GM12801 (cell line): ENCODE results near the gene CDH12.

Experiments
- TF ChIP-seq, protein P1 (sequence below): IDR thresholded peaks from one replicate; pipeline ENCODE4 v1.5.1; 2011; ENCODE audit warnings: control low read depth; ENCODE audit not compliant: insufficient read length; ENCODE audit errors: extremely low read depth

CDH12 gene

DNA sequence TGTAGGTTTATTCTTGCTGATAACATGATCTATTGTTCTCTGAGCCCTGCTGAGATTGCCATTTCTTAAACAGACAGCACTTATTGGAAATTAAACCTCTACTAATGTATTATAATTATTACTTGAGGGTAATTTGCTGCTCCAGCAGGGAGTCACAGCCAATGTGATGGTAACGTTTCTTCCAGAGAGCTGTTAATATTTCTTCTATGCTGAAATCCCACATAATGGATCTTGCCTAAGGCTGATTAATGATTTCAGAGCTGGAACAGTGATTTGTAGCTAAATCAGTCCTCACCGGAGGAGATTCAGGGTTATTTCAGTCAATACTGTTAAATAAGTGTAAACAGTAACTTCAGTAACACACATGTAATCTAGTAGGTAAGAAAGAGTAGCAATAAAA lies 170.1 kb downstream of the CDH12 start:
- TF ChIP-seq, protein P1, sequence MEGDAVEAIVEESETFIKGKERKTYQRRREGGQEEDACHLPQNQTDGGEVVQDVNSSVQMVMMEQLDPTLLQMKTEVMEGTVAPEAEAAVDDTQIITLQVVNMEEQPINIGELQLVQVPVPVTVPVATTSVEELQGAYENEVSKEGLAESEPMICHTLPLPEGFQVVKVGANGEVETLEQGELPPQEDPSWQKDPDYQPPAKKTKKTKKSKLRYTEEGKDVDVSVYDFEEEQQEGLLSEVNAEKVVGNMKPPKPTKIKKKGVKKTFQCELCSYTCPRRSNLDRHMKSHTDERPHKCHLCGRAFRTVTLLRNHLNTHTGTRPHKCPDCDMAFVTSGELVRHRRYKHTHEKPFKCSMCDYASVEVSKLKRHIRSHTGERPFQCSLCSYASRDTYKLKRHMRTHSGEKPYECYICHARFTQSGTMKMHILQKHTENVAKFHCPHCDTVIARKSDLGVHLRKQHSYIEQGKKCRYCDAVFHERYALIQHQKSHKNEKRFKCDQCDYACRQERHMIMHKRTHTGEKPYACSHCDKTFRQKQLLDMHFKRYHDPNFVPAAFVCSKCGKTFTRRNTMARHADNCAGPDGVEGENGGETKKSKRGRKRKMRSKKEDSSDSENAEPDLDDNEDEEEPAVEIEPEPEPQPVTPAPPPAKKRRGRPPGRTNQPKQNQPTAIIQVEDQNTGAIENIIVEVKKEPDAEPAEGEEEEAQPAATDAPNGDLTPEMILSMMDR: no peak

DNA sequence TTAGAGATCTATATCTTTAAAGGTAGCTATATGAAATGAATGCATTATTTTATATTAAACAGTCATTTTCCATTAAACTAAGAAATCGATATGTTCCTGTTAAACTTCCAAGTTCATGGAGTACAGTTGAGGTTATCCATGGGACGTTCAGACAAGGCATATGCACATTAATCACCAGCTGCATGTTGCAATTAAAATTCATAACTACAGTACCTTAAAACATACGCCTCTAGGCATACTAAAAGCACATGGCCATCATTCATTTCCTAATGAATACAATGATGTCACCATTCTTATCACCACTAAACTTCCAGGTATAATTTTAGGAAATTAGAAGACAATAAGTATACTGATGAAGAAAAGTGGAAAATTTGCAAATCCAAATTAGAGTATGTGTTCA lies 174.3 kb downstream of the CDH12 start:
- TF ChIP-seq, protein P1: no peak

DNA sequence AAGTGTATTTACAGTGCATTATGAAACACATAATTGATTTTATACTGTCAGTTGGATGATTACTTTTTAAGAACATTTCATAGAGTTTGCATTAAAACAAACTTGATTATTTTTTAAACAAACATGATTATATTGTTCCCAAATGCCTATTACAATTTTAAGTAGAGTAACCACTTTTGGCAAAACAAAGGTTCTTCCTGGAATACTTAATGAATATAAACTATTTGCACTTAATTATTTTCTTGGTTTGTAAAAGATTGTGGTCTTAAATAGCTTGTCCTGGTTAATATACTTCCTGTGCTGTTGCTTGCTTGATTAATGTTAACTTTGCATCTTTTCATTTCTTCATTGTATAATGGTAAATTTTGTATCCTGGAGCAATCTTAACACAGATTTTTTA lies 180.0 kb downstream of the CDH12 start:
- TF ChIP-seq, protein P1: no peak

DNA sequence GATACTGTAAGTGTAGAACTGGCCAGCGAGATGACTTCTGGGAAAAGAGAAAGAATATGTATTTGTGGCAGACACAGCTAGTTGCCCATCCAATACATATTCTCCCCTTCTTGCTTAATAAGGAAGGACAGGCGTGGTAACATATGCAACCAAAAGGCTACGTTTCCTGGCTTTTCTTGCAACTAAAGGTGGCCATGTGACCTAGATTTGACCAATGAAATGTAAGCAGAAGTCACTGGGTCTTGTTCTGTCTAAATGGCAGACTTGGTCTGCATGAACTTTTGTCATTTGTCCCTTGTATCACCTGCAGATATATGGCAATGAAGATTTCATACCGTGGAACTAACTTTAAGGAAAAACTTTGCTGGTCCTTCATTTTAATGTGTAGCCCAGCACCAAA lies 183.8 kb downstream of the CDH12 start:
- TF ChIP-seq, protein P1: no peak

DNA sequence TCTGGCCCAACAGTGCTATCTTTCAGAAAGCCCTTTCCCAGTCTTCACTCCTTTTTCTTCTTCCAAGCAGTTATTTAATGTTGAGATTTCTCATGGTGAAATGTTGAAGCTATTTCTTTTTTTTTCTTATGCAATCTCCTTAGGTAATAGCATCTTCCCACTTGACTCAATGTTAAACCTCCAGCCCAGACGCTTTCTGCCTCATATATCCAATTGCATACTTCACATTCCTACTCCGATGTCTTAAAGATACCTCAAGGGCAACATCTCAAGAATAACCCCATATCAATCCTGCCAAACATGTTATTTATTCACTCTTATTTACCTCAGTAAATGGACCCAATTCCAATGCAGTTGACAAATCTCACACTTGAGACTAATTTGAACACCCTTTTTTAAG lies 187.3 kb downstream of the CDH12 start:
- TF ChIP-seq, protein P1: no peak

DNA sequence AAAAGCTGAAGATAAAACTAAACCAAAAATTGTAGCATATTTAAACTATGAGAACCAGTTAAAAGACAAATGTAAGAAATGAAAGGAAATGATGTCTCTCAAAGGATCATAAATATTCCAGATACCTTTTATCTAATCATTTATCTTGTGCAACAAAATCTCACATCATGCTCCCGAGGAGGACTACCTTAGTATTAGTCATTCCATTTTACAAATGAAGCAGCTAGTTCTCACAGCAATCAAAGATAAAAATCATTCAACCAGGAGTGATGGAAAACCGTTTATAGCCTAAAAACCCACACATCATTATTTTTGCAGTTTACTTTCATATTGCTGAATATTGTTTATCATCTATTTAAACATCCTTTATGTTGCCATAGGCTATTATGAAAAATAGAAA lies 190.0 kb downstream of the CDH12 start:
- TF ChIP-seq, protein P1: no peak

DNA sequence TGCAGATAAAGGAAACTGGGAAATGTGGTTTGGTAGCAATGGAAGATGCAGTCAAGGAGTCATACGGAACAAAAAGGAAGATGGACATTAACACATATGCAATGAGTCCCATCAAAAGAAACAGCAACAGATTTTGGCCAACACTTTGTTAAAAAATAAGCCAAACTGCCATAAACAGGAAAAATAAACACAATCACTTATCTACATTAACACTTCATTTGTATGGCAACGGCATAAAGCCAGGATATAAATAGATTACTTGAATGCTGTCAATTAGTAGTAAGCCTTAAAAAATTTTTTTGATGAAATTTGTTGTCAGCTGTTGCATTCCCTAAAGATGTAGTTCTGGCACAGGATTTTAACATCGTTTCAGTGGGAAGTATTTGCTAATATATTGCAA lies 190.8 kb downstream of the CDH12 start:
- TF ChIP-seq, protein P1: no peak

DNA sequence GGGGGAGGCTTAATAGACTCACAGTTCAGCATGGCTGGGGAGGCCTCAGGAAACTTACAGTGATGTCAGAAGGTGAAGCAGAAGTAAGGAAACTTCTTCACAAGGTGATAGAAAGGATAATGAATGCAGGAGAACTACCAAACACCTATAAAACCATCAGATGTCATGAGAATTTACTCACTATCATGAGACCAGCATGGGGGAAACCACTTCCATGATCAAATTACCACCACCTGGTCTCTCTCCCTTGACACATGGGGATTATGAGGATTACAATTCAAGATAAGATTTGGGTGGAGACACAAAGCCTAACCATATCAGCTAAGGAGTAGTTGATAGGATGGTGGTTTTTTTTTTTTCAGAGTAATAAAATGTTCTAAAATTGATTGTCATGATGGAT lies 201.8 kb downstream of the CDH12 start:
- TF ChIP-seq, protein P1: no peak
